ENCODE measurements around the gene SLC48A1. TPM values are rescaled to one million over a fixed set of nuclear protein-coding genes. Genes with fewer than 3 reads are reported as not detected.

The SLC48A1 gene
- polyA plus RNA-seq, 1 donor (not counting 4 experiments of a cell fraction or from before 2014, with no cell fraction given), result 8.1 TPM

DNA sequence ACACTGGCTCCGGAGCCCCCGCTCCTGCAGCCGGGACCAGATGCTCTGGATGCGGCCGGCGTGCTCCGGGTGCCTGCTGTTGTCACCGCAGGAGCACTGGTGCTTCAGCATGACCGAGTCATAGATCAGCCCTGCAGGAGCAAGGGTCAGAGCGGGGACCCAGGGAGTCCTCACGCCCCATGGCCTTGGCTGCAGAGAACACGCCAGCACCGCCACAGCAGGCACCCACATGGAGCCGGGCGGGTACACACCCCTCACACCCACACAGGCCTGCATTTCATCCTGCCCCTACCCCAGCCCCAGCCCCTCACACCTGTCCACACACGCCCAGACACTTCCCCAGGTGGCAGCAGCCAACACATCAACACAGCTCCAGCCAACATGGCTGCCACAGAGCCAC is 18.8 kb downstream of the SLC48A1 start:
- DNase-seq (ENCODE audit: low read depth, low spot score), result no peak
- peaks cover 48 to 64% of the 10 kb centered on the region in 2 experiments for H3K36me3 ChIP-seq (ENCODE audit: control insufficient read depth in 2 of 2, extremely low read depth in 1 of 2, insufficient read depth in 2 of 2, low read length in 2 of 2)
- no peak for FAIRE-seq
- H4K20me1 ChIP-seq (ENCODE audit: control insufficient read depth, extremely low read depth, insufficient read depth, low read length), result no peaks in the 10 kb centered on the region
- TF ChIP-seq, protein P1, sequence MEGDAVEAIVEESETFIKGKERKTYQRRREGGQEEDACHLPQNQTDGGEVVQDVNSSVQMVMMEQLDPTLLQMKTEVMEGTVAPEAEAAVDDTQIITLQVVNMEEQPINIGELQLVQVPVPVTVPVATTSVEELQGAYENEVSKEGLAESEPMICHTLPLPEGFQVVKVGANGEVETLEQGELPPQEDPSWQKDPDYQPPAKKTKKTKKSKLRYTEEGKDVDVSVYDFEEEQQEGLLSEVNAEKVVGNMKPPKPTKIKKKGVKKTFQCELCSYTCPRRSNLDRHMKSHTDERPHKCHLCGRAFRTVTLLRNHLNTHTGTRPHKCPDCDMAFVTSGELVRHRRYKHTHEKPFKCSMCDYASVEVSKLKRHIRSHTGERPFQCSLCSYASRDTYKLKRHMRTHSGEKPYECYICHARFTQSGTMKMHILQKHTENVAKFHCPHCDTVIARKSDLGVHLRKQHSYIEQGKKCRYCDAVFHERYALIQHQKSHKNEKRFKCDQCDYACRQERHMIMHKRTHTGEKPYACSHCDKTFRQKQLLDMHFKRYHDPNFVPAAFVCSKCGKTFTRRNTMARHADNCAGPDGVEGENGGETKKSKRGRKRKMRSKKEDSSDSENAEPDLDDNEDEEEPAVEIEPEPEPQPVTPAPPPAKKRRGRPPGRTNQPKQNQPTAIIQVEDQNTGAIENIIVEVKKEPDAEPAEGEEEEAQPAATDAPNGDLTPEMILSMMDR (optimal IDR thresholded peaks at IDR 0.05 in 1 of 3, IDR thresholded peaks at IDR 0.05 in 1 of 3, conservative IDR thresholded peaks at IDR 0.05 in 1 of 3; ENCODE audit: extremely low read depth in 1 of 3, insufficient read depth in 2 of 3, low read length in 3 of 3), result no peak
- no peak for TF ChIP-seq EZH2 (IDR thresholded peaks at IDR 0.05; ENCODE audit: low read length)
- H3K79me2 ChIP-seq (ENCODE audit: control insufficient read depth, insufficient read depth, low read length), result no peaks in the 10 kb centered on the region
- dilution Hi-C loops (cut with MboI; ENCODE audit: extremely low pct_ligation_motif_present, low sequenced_read_pairs), result no loop called here
- no peaks in the 10 kb centered on the region for H3K9me3 ChIP-seq (ENCODE audit: control insufficient read depth, low read depth, low read length)
- H3K27me3 ChIP-seq (ENCODE audit: control insufficient read depth, extremely low read depth, insufficient read depth, low read length), result no peaks in the 10 kb centered on the region
- H3K4me1 ChIP-seq (ENCODE audit: control insufficient read depth, extremely low read depth, insufficient read depth, low read length), result no peaks in the 10 kb centered on the region
- no peak overlapping the region for H3K27ac ChIP-seq (ENCODE audit: control insufficient read depth, insufficient read depth, low read length)
- H3K9ac ChIP-seq (ENCODE audit: control insufficient read depth, extremely low read depth, insufficient read depth, low read length), result no peak overlapping the region
- H3K4me2 ChIP-seq (ENCODE audit: control insufficient read depth, extremely low read depth, insufficient read depth, low read depth, low read length), result no peak overlapping the region
- no peak overlapping the region for H3K4me3 ChIP-seq (ENCODE audit: control insufficient read depth in 2 of 3, extremely low read depth in 1 of 3, insufficient read depth in 2 of 3, low read depth in 1 of 3, low read length in 3 of 3)
- H2AFZ ChIP-seq (ENCODE audit: control insufficient read depth, low read length), result no peak overlapping the region
- no peaks in the 10 kb centered on the region for H3K9me1 ChIP-seq (ENCODE audit: control insufficient read depth, extremely low read depth, insufficient read depth, low read length)

DNA sequence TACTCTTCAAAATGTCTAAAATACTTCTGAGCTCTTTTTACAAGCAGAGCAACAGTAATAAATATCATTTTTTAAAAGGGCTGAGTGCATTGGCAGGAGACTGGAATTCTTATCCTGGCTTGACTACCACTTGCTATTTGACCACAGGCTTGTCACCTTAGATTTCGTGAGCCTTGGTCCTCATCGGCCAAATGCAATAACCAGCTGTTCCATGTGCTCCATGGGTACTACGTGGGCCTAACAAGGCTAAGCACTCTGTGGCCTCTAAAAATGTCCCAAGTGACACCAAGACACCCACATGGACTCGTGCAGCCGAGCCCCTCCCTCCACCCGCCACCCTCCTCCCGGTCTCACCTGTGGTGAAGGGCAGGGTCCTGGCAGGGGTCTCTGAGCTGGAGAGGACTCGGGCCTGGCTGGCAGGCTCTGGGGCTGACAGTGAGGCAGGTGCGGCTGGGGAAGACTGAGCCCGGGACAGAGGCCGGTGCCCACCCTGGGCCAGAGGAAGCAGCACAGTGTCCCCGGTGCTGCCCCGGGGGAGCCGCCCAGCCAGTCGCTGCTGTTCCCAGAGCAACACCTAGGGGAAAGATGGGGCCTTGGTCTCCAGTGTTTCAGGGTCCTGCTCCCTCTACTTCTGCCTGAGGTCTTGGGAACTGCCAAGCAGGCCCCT is 20.1 kb downstream of the SLC48A1 start:
- H3K27ac ChIP-seq (ENCODE audit: control insufficient read depth, insufficient read depth, low read length), result no peak overlapping the region
- no peaks in the 10 kb centered on the region for H3K79me2 ChIP-seq (ENCODE audit: control insufficient read depth, insufficient read depth, low read length)
- H4K20me1 ChIP-seq (ENCODE audit: control insufficient read depth, extremely low read depth, insufficient read depth, low read length), result no peaks in the 10 kb centered on the region
- H3K4me3 ChIP-seq (ENCODE audit: control insufficient read depth in 2 of 3, extremely low read depth in 1 of 3, insufficient read depth in 2 of 3, low read depth in 1 of 3, low read length in 3 of 3), result no peak overlapping the region
- H2AFZ ChIP-seq (ENCODE audit: control insufficient read depth, low read length), result no peak overlapping the region
- H3K4me2 ChIP-seq (ENCODE audit: control insufficient read depth, extremely low read depth, insufficient read depth, low read depth, low read length), result no peak overlapping the region
- no peak for TF ChIP-seq EZH2 (IDR thresholded peaks at IDR 0.05; ENCODE audit: low read length)
- TF ChIP-seq, protein P1 (optimal IDR thresholded peaks at IDR 0.05 in 1 of 3, IDR thresholded peaks at IDR 0.05 in 1 of 3, conservative IDR thresholded peaks at IDR 0.05 in 1 of 3; ENCODE audit: extremely low read depth in 1 of 3, insufficient read depth in 2 of 3, low read length in 3 of 3), result no peak
- H3K9ac ChIP-seq (ENCODE audit: control insufficient read depth, extremely low read depth, insufficient read depth, low read length), result no peak overlapping the region
- peaks cover 36 to 64% of the 10 kb centered on the region in 2 experiments for H3K36me3 ChIP-seq (ENCODE audit: control insufficient read depth in 2 of 2, extremely low read depth in 1 of 2, insufficient read depth in 2 of 2, low read length in 2 of 2)
- no peaks in the 10 kb centered on the region for H3K9me1 ChIP-seq (ENCODE audit: control insufficient read depth, extremely low read depth, insufficient read depth, low read length)
- no peaks in the 10 kb centered on the region for H3K4me1 ChIP-seq (ENCODE audit: control insufficient read depth, extremely low read depth, insufficient read depth, low read length)
- no peaks in the 10 kb centered on the region for H3K27me3 ChIP-seq (ENCODE audit: control insufficient read depth, extremely low read depth, insufficient read depth, low read length)
- dilution Hi-C loops (cut with MboI; ENCODE audit: extremely low pct_ligation_motif_present, low sequenced_read_pairs), result no loop called here
- H3K9me3 ChIP-seq (ENCODE audit: control insufficient read depth, low read depth, low read length), result no peaks in the 10 kb centered on the region
- DNase-seq (ENCODE audit: low read depth, low spot score), result no peak
- no peak for FAIRE-seq
